GM12878 (cell line): ENCODE measurements around the gene LRRC41. TPM values are rescaled to one million over a fixed set of nuclear protein-coding genes. Genes with fewer than 3 reads are reported as not detected.
"Not testable (repeated sequence)": the region's sequence is repeated elsewhere in the genome, so short reads cannot be mapped to it uniquely, and the experiment has no call there.

ENCODE experiments used
- ATAC-seq: fragments of 200-7000 bp; cut with Tn5 transposase; 3 replicates; pipeline ENCODE4 v1.9.1; 2020; ENCODE audit warnings: mild to moderate bottlenecking, moderate library complexity
- BruUV-seq: library from RNA; stranded (reverse); fragments of 400-500 nt; replicated peaks from 2 replicates; lab custom pipeline; 2021; lab: Mats Ljungman, UMichigan
- CTCF ChIA-PET: fragments of 300-600 bp; sonication (Branson Sonifier 250); formaldehyde crosslinking; extraction: SDS; loops from one replicate; lab custom pipeline; 2021; ENCODE audit warnings: inconsistent platforms; lab: Yijun Ruan, JAX
- POLR2A ChIA-PET: fragments of 350-600 bp; formaldehyde crosslinking; extraction: SDS; loops from one replicate; lab custom pipeline; 2021; ENCODE audit warnings: inconsistent platforms; lab: Charles Lee
- RAD21 ChIA-PET: fragments of 300-600 bp; sonication (Branson Sonifier 250); formaldehyde crosslinking; loops from one replicate; lab custom pipeline; 2023; ENCODE audit warnings: antibody characterized with exemption; ENCODE audit not compliant: unreplicated experiment; lab: Charles Lee
- SMC1A ChIA-PET: fragments of 300-600 bp; sonication (Branson Sonifier 250); formaldehyde crosslinking; loops from one replicate; lab custom pipeline; 2023; ENCODE audit not compliant: unreplicated experiment, uncharacterized antibody; lab: Charles Lee
- DNase-seq: peaks from one replicate; pipeline ENCODE4 v3.0.0-alpha.2; 2011; ENCODE audit warnings: low read depth, low spot score
- FAIRE-seq: peaks from 3 replicates; lab custom pipeline; 2011; peaks lifted over from hg19 to GRCh38; lab: Jason Lieb, UNC
- H2AFZ ChIP-seq: 2 replicates; pipeline ENCODE4 v1.6.0; 2011; ENCODE audit warnings: low read depth, low read length, control low read depth; ENCODE audit not compliant: control insufficient read depth
- H3K27ac ChIP-seq: 2 replicates; pipeline ENCODE4 v1.5.1; 2011; ENCODE audit warnings: control low read depth; ENCODE audit not compliant: control insufficient read depth, insufficient read depth
- H3K27me3 ChIP-seq, 2 experiments: replicated peaks in 1 of 2; 2 replicates each; pipeline versions ENCODE4 v1.6.0 to v1.6.1; 2011; ENCODE audit warnings: low read length in 1 of 2; ENCODE audit not compliant: control insufficient read depth in 2 of 2, insufficient read depth in 2 of 2
- H3K36me3 ChIP-seq, 2 experiments: 2 replicates each; pipeline ENCODE4 v1.5.1; 2011; ENCODE audit warnings: low read length in 1 of 2; ENCODE audit not compliant: control insufficient read depth in 2 of 2, insufficient read depth in 2 of 2
- H3K4me1 ChIP-seq: 2 replicates; pipeline ENCODE4 v1.6.1; 2011; ENCODE audit warnings: mild to moderate bottlenecking, low read length, moderate library complexity, mixed read lengths; ENCODE audit not compliant: control insufficient read depth, insufficient read depth
- H3K4me2 ChIP-seq: 2 replicates; pipeline ENCODE4 v1.6.0; 2011; ENCODE audit warnings: control low read depth; ENCODE audit not compliant: control insufficient read depth, insufficient read depth
- H3K4me3 ChIP-seq: fragments of 200-600 bp; sonication (generic); 2 replicates; pipeline ENCODE4 v1.5.1; 2016
- H3K79me2 ChIP-seq: 2 replicates; pipeline ENCODE4 v1.6.0; 2011; ENCODE audit warnings: low read length; ENCODE audit not compliant: control insufficient read depth, insufficient read depth
- H3K9ac ChIP-seq: 2 replicates; pipeline ENCODE4 v1.8.0; 2011; ENCODE audit warnings: low read length, control low read depth, mixed read lengths; ENCODE audit not compliant: control insufficient read depth, insufficient read depth
- H3K9me3 ChIP-seq: replicated peaks from 3 replicates; pipeline ENCODE4 v1.5.1; 2011; ENCODE audit warnings: mild to moderate bottlenecking, low read length; ENCODE audit not compliant: control insufficient read depth, insufficient read depth
- H4K20me1 ChIP-seq: 2 replicates; pipeline ENCODE4 v1.6.0; 2011; ENCODE audit not compliant: control insufficient read depth, insufficient read depth
- BHLHE40 ChIP-seq, 2 experiments: fragments of 450-650 bp in 1 of 2; IDR thresholded peaks; 2 replicates each; pipeline ENCODE4 v1.6.1; 2011 to 2017; ENCODE audit warnings: low read depth in 2 of 2, borderline replicate concordance in 1 of 2, improper control_type of control experiment in 1 of 2, low read length in 1 of 2, mild to moderate bottlenecking in 1 of 2
- CBFB ChIP-seq: IDR thresholded peaks from 2 replicates; pipeline ENCODE4 v1.6.1; 2016; ENCODE audit warnings: antibody characterized with exemption, low read depth
- FOXM1 ChIP-seq: IDR thresholded peaks from 2 replicates; pipeline ENCODE4 v1.6.1; 2012; ENCODE audit warnings: low read depth, mild to moderate bottlenecking, inconsistent platforms, low read length, moderate library complexity
- HDGF ChIP-seq: fragments of 450-650 bp; IDR thresholded peaks from 2 replicates; pipeline ENCODE4 v1.6.1; 2016; ENCODE audit warnings: antibody characterized with exemption
- IKZF1 ChIP-seq: fragments of 450-650 bp; conservative IDR thresholded peaks from 2 replicates; pipeline ENCODE4 v1.6.1; 2017; ENCODE audit warnings: antibody characterized with exemption, mild to moderate bottlenecking
- IKZF2 ChIP-seq, 2 experiments: fragments of 450-650 bp; IDR thresholded peaks; 2 replicates each; pipeline ENCODE4 v1.6.1; 2017; ENCODE audit warnings: mild to moderate bottlenecking in 2 of 2, moderate library complexity in 2 of 2
- MEF2B ChIP-seq: fragments of 450-650 bp; IDR thresholded peaks from 2 replicates; pipeline ENCODE4 v1.6.1; 2018; ENCODE audit warnings: mild to moderate bottlenecking, moderate library complexity; ENCODE audit not compliant: partially characterized antibody, poor library complexity, severe bottlenecking
- MTA2 ChIP-seq: fragments of 450-650 bp; IDR thresholded peaks from 2 replicates; pipeline ENCODE4 v1.6.1; 2016; ENCODE audit warnings: low read depth, mild to moderate bottlenecking, moderate library complexity
- NFYA ChIP-seq: IDR thresholded peaks from 2 replicates; pipeline ENCODE4 v1.6.1; 2011; ENCODE audit warnings: low read depth, mild to moderate bottlenecking, low read length, improper control_type of control experiment, borderline replicate concordance
- POLR2A ChIP-seq: IDR thresholded peaks from 2 replicates; pipeline ENCODE4 v1.6.1; 2011; ENCODE audit warnings: low read depth, mild to moderate bottlenecking, low read length
- POLR2AphosphoS5 ChIP-seq: IDR thresholded peaks from 2 replicates; pipeline ENCODE4 v1.6.1; 2011; ENCODE audit warnings: mild to moderate bottlenecking, low read length, inconsistent platforms
- RAD21 ChIP-seq: IDR thresholded peaks from 2 replicates; pipeline ENCODE4 v1.6.1; 2011; ENCODE audit warnings: mild to moderate bottlenecking, low read depth, low read length, moderate library complexity; ENCODE audit not compliant: insufficient read depth
- RELA ChIP-seq: fragments of 450-650 bp; IDR thresholded peaks from 2 replicates; pipeline ENCODE4 v1.8.0; 2014; ENCODE audit warnings: borderline replicate concordance; ENCODE audit not compliant: partially characterized antibody
- RUNX3 ChIP-seq: IDR thresholded peaks from 2 replicates; pipeline ENCODE4 v1.6.1; 2012; ENCODE audit warnings: low read length, inconsistent platforms
- ZBED1 ChIP-seq: IDR thresholded peaks from 2 replicates; pipeline ENCODE4 v1.6.1; 2016; ENCODE audit warnings: borderline replicate concordance
- ZNF687 ChIP-seq: fragments of 450-650 bp; IDR thresholded peaks from 2 replicates; pipeline ENCODE4 v1.6.1; 2017; ENCODE audit warnings: mild to moderate bottlenecking, moderate library complexity
- WGBS: methylation state at CpG from one replicate; pipeline ENCODE4 v1.1.6; 2016; ENCODE audit warnings: low lambda C conversion rate; ENCODE audit not compliant: insufficient replicate concordance, insufficient coverage; ENCODE audit errors: missing lambda C conversion rate; 5-methylcytosine and 5-hydroxymethylcytosine counted together
- in situ Hi-C: fragments of 300-500 bp; cut with MboI; formaldehyde crosslinking; loops from 9 replicates; pipeline ENCODE4 v1.14.3; 2018; ENCODE audit warnings: mixed read lengths
- intact Hi-C: fragments of 100-400 bp; cut with micrococcal nuclease; formaldehyde crosslinking; loops from one replicate; pipeline ENCODE4 v1.14.2; 2022; ENCODE audit not compliant: unreplicated experiment
- polyA plus RNA-seq, 11 experiments: library from polyadenylated mRNA; depleted of rRNA in 4 of 11; unstranded in 6 of 11; stranded (reverse) in 5 of 11; fragments of >200 nt; fragmentation: Nextera tagmentation in 4 of 11; fragmentation: Illumina TruSeq in 1 of 11; extraction: Ambion mirVana in 4 of 11; extraction: Trizol in 1 of 11; gene quantifications; 1 replicate in 1 of 11; 2 replicates in 10 of 11; pipeline versions ENCODE4 v1.2.1 to v1.2.3, GENCODE V29; 2011 to 2016; ENCODE audit warnings: inconsistent platforms in 2 of 11, missing spikeins in 2 of 11, low read depth in 1 of 11
- total RNA-seq, 4 experiments: library from RNA; depleted of rRNA in 3 of 4; stranded (reverse); fragments of >200 nt in 3 of 4; fragmentation: Illumina TruSeq in 1 of 4; extraction: Trizol in 1 of 4; gene quantifications; 2 replicates each; pipeline versions ENCODE4 v1.2.1 to v1.2.3, GENCODE V29; 2013 to 2021

The LRRC41 gene
- total and polyA plus RNA-seq, 10 of the 15 experiments (the other 5 are each of a cell fraction or from before 2014, with no cell fraction given), result 12.0 to 79.9 (median 48.5) TPM

- TF ChIP-seq MTA2, result peak; percentile 36; the same call in 1 of the 2 replicates
- TF ChIP-seq POLR2A, result peak; percentile 77
- TF ChIP-seq RAD21, result peak; percentile 70
- peak; percentile 10; the same call in 1 of the 2 replicates for TF ChIP-seq HDGF
- TF ChIP-seq NFYA, result no peak
Observed at GRCh38 chr1:46333300-46334029, 30.0 kb upstream of the LRRC41 start (continued).

GRCh38 chr1:46331786-46332540, 28.5 kb upstream of the LRRC41 start:
- H3K27ac ChIP-seq, result peak overlapping the region; percentile 98
- in situ Hi-C loops, H4K20me1 ChIP-seq, DNase-seq, FAIRE-seq, H3K36me3 ChIP-seq, BruUV-seq, H2AFZ ChIP-seq, H3K9me3 ChIP-seq, H3K27me3 ChIP-seq: not testable (repeated sequence)
- ATAC-seq, result peak; percentile 63
- H3K4me3 ChIP-seq, result peak overlapping the region; percentile 66
- peaks cover 21% of the 10 kb centered on the region for H3K4me1 ChIP-seq
- WGBS, result under 1% methylated on average over 24 of the region's 24 CpGs
- H3K4me2 ChIP-seq, result peak overlapping the region; percentile 77
- intact Hi-C loops, result loop anchor here (2.0 to 10.0 kb wide), 2 partner anchors 29 to 197 kb away; partner anchors contain the start of genes LRRC41, PIK3R3 and UQCRH
- ChIA-PET CTCF (interaction anchor here (0.9 to 6.2 kb wide), 7 partner anchors 8 to 85 kb away, joined by 3 to 267 read pairs (median 7); partner anchors contain the start of genes LRRC41, NSUN4 and UQCRH), RAD21 (interaction anchor here (1.7 to 4.1 kb wide), 9 partner anchors 9 to 272 kb away, joined by 3 to 56 read pairs (median 10); partner anchors contain the start of genes LRRC41, MKNK1, NSUN4 and RAD54L), POLR2A (interaction anchor here (0.6 to 2.5 kb wide), 6 partner anchors 9 to 29 kb away, joined by 3 to 35 read pairs (median 10); partner anchors contain the start of genes LRRC41, NSUN4 and UQCRH), SMC1A (interaction anchor here (4.0 kb wide), 1 partner anchor 14 kb away, joined by 141 read pairs; no protein-coding TSS in a partner anchor)
- H3K9ac ChIP-seq, result peak overlapping the region; percentile 95
- H3K79me2 ChIP-seq, result peaks cover 53% of the 10 kb centered on the region
- TF ChIP-seq FOXM1 (0 out of 2 replicates have a peak, but pooled peaks have one; percentile 52), CBFB (0 out of 2 replicates have a peak, but pooled peaks have one; percentile 33), POLR2AphosphoS5 (0 out of 2 replicates have a peak, but pooled peaks have one; percentile 46), ZBED1 (peak; percentile 87), BHLHE40 (IDR thresholded peaks at IDR 0.05; ENCODE audit: borderline replicate concordance in 1 of 2, low read depth in 2 of 2, low read length in 1 of 2) (peak in 1 of 2 experiments; percentile 17; a peak in 1 of 4 replicates), IKZF2 (IDR thresholded peaks at IDR 0.05) (peak; percentile 56 to 83), MEF2B (peak; percentile 54), RELA (peak; percentile 10), IKZF1 (peak; percentile 63), ZNF687 (peak; percentile 49; the same call in 1 of the 2 replicates), RUNX3 (peak; percentile 44; the same call in 1 of the 2 replicates)
